GM10847 (cell line): Measurements from ENCODE around the gene LAMC1.

Source experiments
- POLR2A ChIP-seq: IDR thresholded peaks from 2 replicates; pipeline ENCODE4 v1.6.1; 2011; ENCODE audit not compliant: insufficient read length; ENCODE audit errors: extremely low read depth

LAMC1 gene

DNA sequence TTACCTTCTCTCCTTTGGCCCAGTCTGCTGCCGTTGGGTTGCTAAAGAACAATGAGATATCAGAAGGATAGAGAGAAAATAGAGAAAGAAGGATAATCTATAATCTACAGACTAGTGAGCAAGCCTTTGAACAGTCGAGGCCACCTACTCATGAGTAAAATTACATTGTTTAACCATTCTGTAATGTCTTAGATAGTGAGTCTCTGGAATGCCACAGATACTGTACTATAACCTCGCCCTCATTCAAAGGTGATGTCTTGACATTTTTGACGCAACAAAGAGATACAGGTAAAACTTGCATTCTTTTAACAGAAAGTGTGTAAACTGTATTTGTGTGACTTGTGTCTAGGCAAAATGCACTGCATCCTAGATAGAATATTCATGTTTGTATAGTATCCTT, 77.9 kb downstream of the LAMC1 start:
- no peak for TF ChIP-seq POLR2A

GRCh38 chr1:183101841-183102276, 78.6 kb downstream of the LAMC1 start:
- no peak for TF ChIP-seq POLR2A

- TF ChIP-seq POLR2A, result no peak
Observed at GRCh38 chr1:183103147-183103546, 79.9 kb downstream of the LAMC1 start.

GRCh38 chr1:183103577-183103976, 80.4 kb downstream of the LAMC1 start:
- no peak for TF ChIP-seq POLR2A

DNA sequence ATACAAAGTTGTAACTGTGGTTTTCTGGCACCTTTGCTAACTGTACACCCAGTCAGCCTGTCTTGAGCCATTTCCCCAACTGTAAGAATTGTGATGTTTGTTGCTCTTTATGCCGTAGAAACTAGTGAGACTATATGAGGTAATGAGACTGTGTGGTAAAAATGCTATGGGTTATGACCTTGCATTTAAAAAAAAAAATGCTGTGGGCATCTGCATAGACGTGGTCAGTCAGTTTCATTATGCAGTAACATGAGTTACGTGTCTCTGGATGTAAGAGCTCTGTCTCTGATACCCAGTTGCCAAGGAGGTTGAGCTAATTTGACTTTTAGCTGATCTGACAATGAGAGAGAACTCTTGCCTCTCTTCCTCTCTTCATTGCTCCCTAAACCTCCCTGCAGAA, 82.2 kb downstream of the LAMC1 start:
- TF ChIP-seq POLR2A, result no peak

- no peak for TF ChIP-seq POLR2A
Observed at GRCh38 chr1:183106166-183106565, 82.9 kb downstream of the LAMC1 start.

- no peak for TF ChIP-seq POLR2A
Observed at GRCh38 chr1:183106746-183107145, 83.5 kb downstream of the LAMC1 start.

GRCh38 chr1:183110326-183110880, 87.2 kb downstream of the LAMC1 start:
- no peak for TF ChIP-seq POLR2A

DNA sequence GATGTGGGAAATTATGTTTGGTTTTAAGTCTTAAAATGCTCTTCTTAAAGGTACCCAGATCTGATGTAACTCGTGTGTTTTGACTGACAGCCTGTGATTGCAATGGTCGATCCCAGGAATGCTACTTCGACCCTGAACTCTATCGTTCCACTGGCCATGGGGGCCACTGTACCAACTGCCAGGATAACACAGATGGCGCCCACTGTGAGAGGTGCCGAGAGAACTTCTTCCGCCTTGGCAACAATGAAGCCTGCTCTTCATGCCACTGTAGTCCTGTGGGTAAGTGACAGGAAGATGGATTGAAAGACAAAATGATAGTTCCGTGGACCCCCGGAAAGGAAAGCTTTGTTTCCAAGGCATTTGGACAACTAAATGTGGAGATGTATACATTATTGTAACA, 91.2 kb downstream of the LAMC1 start:
- no peak for TF ChIP-seq POLR2A

DNA sequence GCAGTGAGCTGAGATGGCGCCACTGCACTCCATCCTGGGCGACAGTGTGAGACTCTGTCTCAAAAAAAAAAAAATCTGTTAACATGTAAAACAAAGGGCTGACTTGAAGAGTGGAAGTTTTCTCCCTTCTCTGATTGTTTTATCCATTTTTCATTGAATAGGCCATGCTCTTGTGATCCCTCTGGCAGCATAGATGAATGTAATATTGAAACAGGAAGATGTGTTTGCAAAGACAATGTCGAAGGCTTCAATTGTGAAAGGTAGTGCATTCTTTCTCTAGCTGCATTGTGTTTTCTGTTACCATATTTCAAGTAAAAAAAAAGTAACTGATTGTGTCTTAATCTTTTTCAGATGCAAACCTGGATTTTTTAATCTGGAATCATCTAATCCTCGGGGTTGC, 93.2 kb downstream of the LAMC1 start:
- no peak for TF ChIP-seq POLR2A

- TF ChIP-seq POLR2A, result no peak
Observed at GRCh38 chr1:183121609-183122008, 98.4 kb downstream of the LAMC1 start.

GRCh38 chr1:183124259-183124658, 101.0 kb downstream of the LAMC1 start:
- TF ChIP-seq POLR2A, result no peak

DNA sequence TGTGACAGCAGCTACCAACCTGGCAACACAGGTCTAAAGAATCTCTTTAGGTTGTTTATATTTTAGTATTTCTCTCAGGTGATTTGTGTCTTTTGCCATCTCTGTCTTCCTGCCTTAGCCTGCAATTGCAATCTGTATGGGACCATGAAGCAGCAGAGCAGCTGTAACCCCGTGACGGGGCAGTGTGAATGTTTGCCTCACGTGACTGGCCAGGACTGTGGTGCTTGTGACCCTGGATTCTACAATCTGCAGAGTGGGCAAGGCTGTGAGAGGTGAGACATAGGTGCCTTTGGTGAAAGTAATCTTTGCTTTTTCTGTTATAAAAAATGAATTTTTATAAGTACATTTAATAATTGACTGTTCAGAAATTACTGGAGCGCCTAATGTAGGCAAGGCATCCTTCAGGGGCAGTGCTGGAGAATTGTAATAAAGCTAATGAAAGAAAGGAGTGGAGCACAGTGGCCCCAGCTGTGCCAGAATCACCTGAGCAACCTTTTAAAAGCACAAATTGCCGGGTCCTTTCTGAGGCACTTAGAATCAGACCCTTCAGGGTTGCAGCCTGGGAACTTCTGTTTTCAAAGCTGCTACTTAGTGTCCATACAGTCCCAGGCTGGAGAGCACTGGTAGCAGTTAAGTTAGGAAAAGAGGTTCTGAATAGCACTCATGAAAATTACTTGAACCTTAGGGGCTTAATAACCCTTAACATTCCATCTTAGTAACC, 102.2 kb downstream of the LAMC1 start:
- TF ChIP-seq POLR2A, result no peak

GRCh38 chr1:183126000-183126366, 102.8 kb downstream of the LAMC1 start:
- no peak for TF ChIP-seq POLR2A

DNA sequence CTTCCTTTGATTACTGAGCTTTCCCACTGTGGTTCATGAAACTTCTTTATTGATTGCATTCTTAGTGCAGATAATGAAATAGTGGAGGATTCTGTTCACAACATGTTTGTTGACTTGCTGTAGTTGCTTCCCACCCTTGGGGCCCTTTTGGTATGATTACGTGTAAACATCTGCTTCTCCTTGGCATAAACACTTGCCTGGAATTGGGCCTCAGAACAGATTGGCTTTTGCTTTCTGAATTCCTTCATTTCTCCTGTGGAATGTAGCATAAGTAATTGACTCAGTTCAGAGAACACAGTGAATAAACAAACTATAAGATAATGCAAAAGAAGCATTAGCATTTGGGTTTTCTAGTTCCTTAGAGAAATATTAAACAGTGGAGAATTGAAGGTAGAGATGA, 103.3 kb downstream of the LAMC1 start:
- no peak for TF ChIP-seq POLR2A

DNA sequence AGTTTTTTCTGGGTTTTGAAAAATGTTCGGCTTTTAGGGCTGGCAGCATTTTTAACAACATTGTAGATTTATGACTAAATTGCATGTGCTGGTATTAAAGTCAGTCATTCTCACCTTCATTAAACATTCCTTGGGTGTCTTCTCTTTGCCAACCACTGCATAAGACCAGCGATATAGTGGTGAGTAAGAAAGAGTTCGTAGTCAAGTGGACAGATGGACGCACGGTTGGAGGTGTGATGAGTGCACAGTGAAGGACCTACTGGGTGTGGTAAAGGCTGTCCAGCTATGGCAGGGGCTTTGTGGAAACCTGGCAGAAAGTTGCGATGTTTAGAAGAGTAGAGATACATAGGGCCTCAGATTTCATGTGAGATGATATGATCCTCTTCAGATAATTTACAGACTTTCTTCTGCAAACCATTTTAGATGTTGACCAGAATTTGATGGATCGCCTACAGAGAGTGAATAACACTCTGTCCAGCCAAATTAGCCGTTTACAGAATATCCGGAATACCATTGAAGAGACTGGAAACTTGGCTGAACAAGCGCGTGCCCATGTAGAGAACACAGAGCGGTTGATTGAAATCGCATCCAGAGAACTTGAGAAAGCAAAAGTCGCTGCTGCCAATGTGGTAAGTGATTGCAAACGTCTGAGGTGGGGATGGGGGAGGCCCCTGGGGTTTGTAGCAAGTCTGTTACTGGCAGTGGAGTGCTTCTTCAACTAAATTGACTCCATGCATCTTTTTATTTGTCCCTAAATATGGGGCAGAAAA, 106.9 kb downstream of the LAMC1 start:
- no peak for TF ChIP-seq POLR2A
